SK-N-SH (cell line): ENCODE results near the gene MLLT1. TPM values are rescaled to one million over a fixed set of nuclear protein-coding genes. Genes with fewer than 3 reads are reported as not detected.

Experiments
- CTCF ChIA-PET: fragments of 300-600, 350-600 bp; formaldehyde crosslinking; extraction: SDS; loops from one replicate; lab custom pipeline; 2021; lab: Yijun Ruan, JAX
- POLR2A ChIA-PET: fragments of 350-600 bp; sonication (Branson Sonifier 250); formaldehyde crosslinking; extraction: SDS; loops from one replicate; lab custom pipeline; 2020; ENCODE audit warnings: antibody characterized with exemption, inconsistent platforms; lab: Yijun Ruan, JAX
- DNase-seq: peaks from one replicate; pipeline ENCODE4 v3.0.0; 2012
- H2AFZ ChIP-seq: fragments of 200-600 bp; sonication (generic); 2 replicates; pipeline ENCODE4 v1.8.1; 2016; ENCODE audit warnings: antibody characterized with exemption, mild to moderate bottlenecking, low read depth
- H3F3A ChIP-seq: fragments of 200-600 bp; sonication (generic); replicated peaks from 2 replicates; pipeline ENCODE3; 2016; ENCODE audit warnings: antibody characterized with exemption, mild to moderate bottlenecking; ENCODE audit not compliant: insufficient read depth
- H3K27ac ChIP-seq, 2 experiments: fragments of 200-500 bp in 1 of 2; fragments of 200-600 bp in 1 of 2; sonication (Bioruptor generic) in 1 of 2; sonication (generic), shearing (Covaris generic) in 1 of 2; 2 replicates each; pipeline versions ENCODE4 v1.5.1 to v1.6.1; 2014 to 2016; ENCODE audit warnings: low read depth in 2 of 2, inconsistent platforms in 1 of 2, low read length in 1 of 2, mild to moderate bottlenecking in 1 of 2, mixed read lengths in 1 of 2
- H3K27me3 ChIP-seq: fragments of 200-600 bp; sonication (generic), shearing (Covaris generic); 2 replicates; pipeline ENCODE4 v1.6.1; 2016; ENCODE audit warnings: mixed run types; ENCODE audit not compliant: insufficient read depth
- H3K36me3 ChIP-seq, 2 experiments: fragments of 200-500 bp in 1 of 2; fragments of 200-600 bp in 1 of 2; sonication (Bioruptor generic) in 1 of 2; sonication (generic) in 1 of 2; replicated peaks in 1 of 2; 2 replicates each; pipeline versions ENCODE3 to v1.5.1; 2014 to 2016; ENCODE audit warnings: low read length in 1 of 2, mild to moderate bottlenecking in 1 of 2; ENCODE audit not compliant: insufficient read depth in 2 of 2, control insufficient read depth in 1 of 2
- H3K4me1 ChIP-seq, 2 experiments: fragments of 200-500 bp in 1 of 2; fragments of 200-600 bp in 1 of 2; sonication (Bioruptor generic) in 1 of 2; sonication (generic), shearing (Covaris generic) in 1 of 2; 2 replicates each; pipeline versions ENCODE4 v1.5.1 to v1.6.1; 2014 to 2016; ENCODE audit warnings: low read depth in 1 of 2, low read length in 1 of 2, mixed run types in 1 of 2; ENCODE audit not compliant: insufficient read depth in 2 of 2, control insufficient read depth in 1 of 2
- H3K4me2 ChIP-seq: fragments of 200-600 bp; sonication (generic), shearing (Covaris generic); 2 replicates; pipeline ENCODE4 v1.6.1; 2017; ENCODE audit warnings: mixed run types
- H3K4me3 ChIP-seq, 2 experiments: fragments of 200-500 bp in 1 of 2; fragments of 200-600 bp in 1 of 2; sonication (Bioruptor generic) in 1 of 2; sonication (generic), shearing (Covaris generic) in 1 of 2; 2 replicates each; pipeline versions ENCODE4 v1.5.1 to v1.8.1; 2014 to 2016; ENCODE audit warnings: low read depth in 2 of 2, inconsistent platforms in 1 of 2, low read length in 1 of 2, mild to moderate bottlenecking in 1 of 2, mixed read lengths in 1 of 2, moderate library complexity in 1 of 2
- H3K79me2 ChIP-seq: fragments of 200-600 bp; sonication (generic); 2 replicates; pipeline ENCODE4 v1.8.1; 2017; ENCODE audit warnings: mild to moderate bottlenecking; ENCODE audit not compliant: insufficient read depth
- H3K9ac ChIP-seq: fragments of 200-600 bp; sonication (generic); 2 replicates; pipeline ENCODE4 v1.6.1; 2017; ENCODE audit warnings: mixed run types
- H3K9me2 ChIP-seq: fragments of 200-600 bp; sonication (generic); 2 replicates; pipeline ENCODE4 v1.6.1; 2017; ENCODE audit warnings: mixed run types
- H3K9me3 ChIP-seq: fragments of 200-600 bp; sonication (generic); 2 replicates; pipeline ENCODE4 v1.6.1; 2017; ENCODE audit warnings: mixed run types, mild to moderate bottlenecking, moderate library complexity
- H4K20me1 ChIP-seq: fragments of 200-600 bp; sonication (generic); 2 replicates; pipeline ENCODE4 v1.6.1; 2017; ENCODE audit warnings: mild to moderate bottlenecking, mixed run types; ENCODE audit not compliant: insufficient read depth
- CHD2 ChIP-seq: fragments of 150-350 bp; IDR thresholded peaks from 2 replicates; pipeline ENCODE4 v1.6.1; 2018; ENCODE audit warnings: low read length; ENCODE audit not compliant: partially characterized antibody
- CTCF ChIP-seq: fragments of 200-600 bp; sonication (generic); IDR thresholded peaks from 2 replicates; pipeline ENCODE4 v1.6.1; 2017; ENCODE audit warnings: antibody characterized with exemption, mild to moderate bottlenecking, moderate library complexity
- ELF1 ChIP-seq: IDR thresholded peaks from 2 replicates; pipeline ENCODE4 v1.4.0; 2012
- EP300 ChIP-seq, 2 experiments: IDR thresholded peaks; 2 replicates each; pipeline versions ENCODE4 v1.4.0 to v1.6.1; 2012; ENCODE audit warnings: borderline replicate concordance in 1 of 2, low read depth in 1 of 2, low read length in 1 of 2
- EZH2phosphoT487 ChIP-seq: fragments of 200-600 bp; sonication (generic); IDR thresholded peaks from 2 replicates; pipeline ENCODE4 v1.6.1; 2017; ENCODE audit warnings: low read depth, mixed run types, mild to moderate bottlenecking, antibody characterized with exemption, moderate library complexity, borderline replicate concordance
- FOXJ3 ChIP-seq: sonication (generic); formaldehyde crosslinking; IDR thresholded peaks from 2 replicates; pipeline ENCODE4 v1.5.1; 2020; ENCODE audit warnings: mild to moderate bottlenecking, missing genetic modification reagents
- GABPA ChIP-seq: IDR thresholded peaks from 2 replicates; pipeline ENCODE4 v1.4.0; 2012; ENCODE audit warnings: low read depth, mild to moderate bottlenecking
- MAX ChIP-seq: IDR thresholded peaks from 2 replicates; pipeline ENCODE4 v1.4.0; 2012; ENCODE audit warnings: low read depth
- MEF2A ChIP-seq: IDR thresholded peaks from 2 replicates; pipeline ENCODE4 v1.4.0; 2012; ENCODE audit warnings: low read depth, borderline replicate concordance
- PBX3 ChIP-seq: IDR thresholded peaks from 2 replicates; pipeline ENCODE4; 2012
- POLR2AphosphoS5 ChIP-seq: IDR thresholded peaks from 2 replicates; pipeline ENCODE4 v1.6.1; 2012; ENCODE audit warnings: low read depth, low read length
- RAD21 ChIP-seq: IDR thresholded peaks from 2 replicates; pipeline ENCODE4 v1.6.1; 2012; ENCODE audit warnings: mild to moderate bottlenecking, low read length
- RCOR1 ChIP-seq: fragments of 150-350 bp; IDR thresholded peaks from 2 replicates; pipeline ENCODE4 v1.6.1; 2017; ENCODE audit warnings: antibody characterized with exemption, low read length
- REST ChIP-seq: IDR thresholded peaks from 2 replicates; pipeline ENCODE4 v1.6.1; 2012; ENCODE audit warnings: mild to moderate bottlenecking, low read depth, low read length, moderate library complexity
- RFX5 ChIP-seq: IDR thresholded peaks from 2 replicates; pipeline ENCODE4 v1.6.1; 2012; ENCODE audit warnings: mild to moderate bottlenecking, improper control_type of control experiment, low read length
- RXRA ChIP-seq: IDR thresholded peaks from 2 replicates; pipeline ENCODE4 v1.4.0; 2012; ENCODE audit warnings: low read depth, mild to moderate bottlenecking, borderline replicate concordance
- SMC3 ChIP-seq: IDR thresholded peaks from 2 replicates; pipeline ENCODE4 v1.6.1; 2012; ENCODE audit warnings: low read depth, low read length, improper control_type of control experiment
- TEAD4 ChIP-seq: IDR thresholded peaks from 2 replicates; pipeline ENCODE4 v1.4.0; 2012; ENCODE audit warnings: mild to moderate bottlenecking, borderline replicate concordance; ENCODE audit not compliant: insufficient read depth
- USF1 ChIP-seq: IDR thresholded peaks from 2 replicates; pipeline ENCODE4 v1.4.0; 2012; ENCODE audit warnings: low read depth, borderline replicate concordance
- YY1 ChIP-seq: IDR thresholded peaks from 2 replicates; pipeline ENCODE4 v1.4.0; 2012; ENCODE audit warnings: low read depth, mild to moderate bottlenecking
- WGBS: methylation state at CpG from one replicate; pipeline ENCODE4 v1.1.6; 2017; ENCODE audit warnings: low lambda C conversion rate; 5-methylcytosine and 5-hydroxymethylcytosine counted together
- polyA plus RNA-seq, 3 experiments: library from polyadenylated mRNA; depleted of rRNA; stranded (reverse); fragments of >200 nt; gene quantifications; 2 replicates each; pipeline ENCODE4 v1.2.3, GENCODE V29; 2012

The MLLT1 gene
- polyA plus RNA-seq, 1 of the 3 experiments (the other 2 are of a cell fraction): 19.0 TPM

- Histone ChIP-seq H3K27ac (no peak overlapping the region), H3K4me2 (no peak overlapping the region), H4K20me1 (peaks cover 50% of the 10 kb centered on the region), H3K9me2 (no peaks in the 10 kb centered on the region), H3K9ac (no peak overlapping the region), H3K4me1 (peaks cover 9 to 29% of the 10 kb centered on the region in 2 experiments; a peak in 1 of 4 replicates), H3K79me2 (peaks cover 96% of the 10 kb centered on the region), H3K9me3 (no peaks in the 10 kb centered on the region), H3K4me3 (no peak overlapping the region), H3K36me3 (peaks cover 7 to 8% of the 10 kb centered on the region in 2 experiments), H2AFZ (no peak overlapping the region), H3K27me3 (no peaks in the 10 kb centered on the region), H3F3A (no peaks in the 10 kb centered on the region)
- POLR2A ChIA-PET: no interaction called here
- 96% methylated on average over 7 of the region's 7 CpGs for WGBS
- no peak for TF ChIP-seq FOXJ3
- TF ChIP-seq EP300 (IDR thresholded peaks at IDR 0.05; ENCODE audit: borderline replicate concordance in 1 of 2, low read depth in 1 of 2, low read length in 1 of 2): no peak
- no peak for TF ChIP-seq EZH2phosphoT487
- no peak for TF ChIP-seq YY1
- TF ChIP-seq ELF1: no peak
- TF ChIP-seq SMC3: no peak
- TF ChIP-seq PBX3: no peak
- TF ChIP-seq CHD2: no peak
- no peak for TF ChIP-seq RCOR1
- TF ChIP-seq RAD21: no peak
- no peak for TF ChIP-seq USF1
- TF ChIP-seq TEAD4: no peak
- no peak for TF ChIP-seq POLR2AphosphoS5
- TF ChIP-seq RXRA: no peak
- CTCF ChIA-PET: interaction anchor here (0.9 to 1.0 kb wide), 2 partner anchors 25 to 224 kb away, joined by 3 read pairs; no protein-coding TSS in a partner anchor
- DNase-seq: no peak
Measured at GRCh38 chr19:6247007-6247288, 32.8 kb downstream of the MLLT1 start.

- 96% methylated on average over 20 of the region's 20 CpGs for whole genome bisulfite sequencing
- Histone ChIP-seq H3K9me2 (no peaks in the 10 kb centered on the region), H3K4me3 (no peak overlapping the region), H3F3A (no peaks in the 10 kb centered on the region), H3K9me3 (no peaks in the 10 kb centered on the region), H2AFZ (no peak overlapping the region), H3K27ac (no peak overlapping the region), H3K79me2 (peaks cover 94% of the 10 kb centered on the region), H3K27me3 (no peaks in the 10 kb centered on the region), H3K9ac (no peak overlapping the region), H3K4me1 (peaks cover 9 to 34% of the 10 kb centered on the region in 2 experiments; a peak in 1 of 4 replicates), H4K20me1 (peaks cover 45% of the 10 kb centered on the region), H3K4me2 (no peak overlapping the region), H3K36me3 (peaks cover 7 to 8% of the 10 kb centered on the region in 2 experiments)
- no peak for DNase-seq
- POLR2A ChIA-PET: no interaction called here
- CTCF ChIA-PET: interaction anchor here (0.9 to 1.0 kb wide), 2 partner anchors 26 to 224 kb away, joined by 3 read pairs; no protein-coding TSS in a partner anchor
- no peak for TF ChIP-seq REST
- no peak for TF ChIP-seq GABPA
- no peak for TF ChIP-seq YY1
- no peak for TF ChIP-seq MAX
- TF ChIP-seq ELF1: no peak
- TF ChIP-seq RFX5: no peak
- TF ChIP-seq EP300 (IDR thresholded peaks at IDR 0.05; ENCODE audit: borderline replicate concordance in 1 of 2, low read depth in 1 of 2, low read length in 1 of 2): no peak
- no peak for TF ChIP-seq CTCF
- TF ChIP-seq RAD21: no peak
- no peak for TF ChIP-seq MEF2A
Measured at GRCh38 chr19:6246174-6247006, 33.4 kb downstream of the MLLT1 start.
